ENCODE measurements around the gene ABCA2.

- TF ChIP-seq CTCF (IDR thresholded peaks at IDR 0.05): no peak
- TF ChIP-seq POLR2A (IDR thresholded peaks at IDR 0.05): no peak
These were observed 57.7 kb downstream of the ABCA2 start for GRCh38 chr9:136970361-136970760.

Data from esophagus squamous epithelium (tissue), 4 donors.